ENCODE data around the gene CABP7. TPM values are rescaled to one million over a fixed set of nuclear protein-coding genes. Genes with fewer than 3 reads are reported as not detected.

Gene CABP7
- total and polyA plus RNA-seq, 2 donors (not counting 3 experiments of a cell fraction or from before 2014, with no cell fraction given), result not detected

DNA sequence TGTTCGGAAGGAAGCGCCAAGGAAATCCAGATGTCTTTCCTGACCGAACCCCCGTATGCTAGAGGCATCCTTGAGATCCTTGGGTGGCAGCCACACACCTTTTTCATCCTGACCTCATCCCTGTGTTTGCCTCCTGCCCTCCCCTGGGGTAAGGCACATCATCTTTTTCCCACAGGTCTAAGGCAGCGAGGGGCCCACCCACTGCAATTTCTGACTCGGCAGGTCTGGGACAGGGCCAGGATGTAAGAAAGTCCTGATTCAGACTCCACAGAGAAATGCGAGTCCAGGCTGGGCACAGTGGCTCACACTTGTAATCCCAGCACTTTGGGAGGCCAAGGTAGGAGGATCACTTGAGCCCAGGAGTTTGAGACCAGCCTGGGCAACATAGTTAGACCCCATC, 36.5 kb downstream of the CABP7 start:
- TF ChIP-seq MAX (IDR thresholded peaks at IDR 0.05; ENCODE audit: insufficient read depth, insufficient read length) (no peak), POLR2A (IDR thresholded peaks at IDR 0.05; ENCODE audit: low read depth, low read length) (no peak)
- no peaks in the 10 kb centered on the region for H3K9me3 ChIP-seq (replicated peaks; ENCODE audit: control insufficient read depth, insufficient read depth, low read length)
- no TSS peak for BruUV-seq (replicated peaks)
- no peak overlapping the region for H3K27ac ChIP-seq (ENCODE audit: insufficient read depth, low read depth, low read length)
- H2AFZ ChIP-seq (ENCODE audit: low read depth, low read length), result no peak overlapping the region
- H3K4me2 ChIP-seq (ENCODE audit: insufficient read depth, low read length), result no peak overlapping the region
- intact Hi-C loops (cut with micrococcal nuclease), result no loop called here
- no peaks in the 10 kb centered on the region for H3K79me2 ChIP-seq (ENCODE audit: control insufficient read depth, insufficient read depth, low read length)
- no peaks in the 10 kb centered on the region for H3K27me3 ChIP-seq (ENCODE audit: control insufficient read depth in 2 of 2, insufficient read depth in 2 of 2, low read length in 2 of 2)
- H3K36me3 ChIP-seq (ENCODE audit: control insufficient read depth in 2 of 2, extremely low read depth in 1 of 2, insufficient read depth in 2 of 2, low read length in 2 of 2), result no peaks in the 10 kb centered on the region
- dilution Hi-C loops (cut with MboI; ENCODE audit: extremely low pct_ligation_motif_present, low sequenced_read_pairs), result no loop called here
- no peak overlapping the region for H3K9ac ChIP-seq (replicated peaks; ENCODE audit: extremely low read depth, insufficient read depth, low read length)
- H3K9me1 ChIP-seq (replicated peaks; ENCODE audit: control insufficient read depth, extremely low read depth, insufficient read depth, low read length), result no peaks in the 10 kb centered on the region
- CTCF ChIA-PET, result interaction anchor here (1.7 kb wide), 1 partner anchor 249 kb away, joined by 4 read pairs; no protein-coding TSS in a partner anchor
- H4K20me1 ChIP-seq (replicated peaks; ENCODE audit: control insufficient read depth, extremely low read depth, insufficient read depth, low read length), result no peaks in the 10 kb centered on the region
- H3K4me3 ChIP-seq (replicated peaks in 1 of 3; ENCODE audit: insufficient read depth in 1 of 3, low read depth in 1 of 3, low read length in 3 of 3), result no peak overlapping the region
- no peak for FAIRE-seq
- H3K4me1 ChIP-seq (ENCODE audit: control insufficient read depth, extremely low read depth, insufficient read depth, low read length), result no peaks in the 10 kb centered on the region
- DNase-seq (ENCODE audit: low read depth, low spot score), result no peak
- POLR2A ChIA-PET, result no interaction called here

DNA sequence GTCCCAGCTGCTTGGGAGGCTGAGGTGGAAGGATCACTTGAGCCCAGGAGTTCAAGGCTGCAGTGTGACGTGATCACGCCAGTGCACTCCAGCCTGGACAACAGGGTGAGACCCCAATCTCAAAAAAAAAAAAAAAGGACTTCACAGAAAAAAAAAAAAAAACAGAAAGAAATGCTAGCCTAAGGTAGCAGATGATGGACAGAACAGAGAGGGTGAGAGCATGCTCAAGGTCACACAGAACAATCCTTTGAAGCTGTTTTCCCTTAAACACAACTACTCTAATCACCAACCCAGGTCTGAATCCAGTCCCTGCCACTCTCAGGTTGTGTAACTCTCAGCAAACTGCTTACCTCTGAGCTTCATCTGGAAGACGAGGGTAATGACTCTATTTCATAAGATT, 37.3 kb downstream of the CABP7 start:
- CTCF ChIA-PET, result no interaction called here
- BruUV-seq (replicated peaks), result no TSS peak
- Histone ChIP-seq H4K20me1 (replicated peaks; ENCODE audit: control insufficient read depth, extremely low read depth, insufficient read depth, low read length) (no peaks in the 10 kb centered on the region), H3K4me2 (ENCODE audit: insufficient read depth, low read length) (no peak overlapping the region), H3K9me1 (replicated peaks; ENCODE audit: control insufficient read depth, extremely low read depth, insufficient read depth, low read length) (no peaks in the 10 kb centered on the region), H3K4me3 (replicated peaks in 1 of 3; ENCODE audit: insufficient read depth in 1 of 3, low read depth in 1 of 3, low read length in 3 of 3) (no peak overlapping the region), H3K36me3 (ENCODE audit: control insufficient read depth in 2 of 2, extremely low read depth in 1 of 2, insufficient read depth in 2 of 2, low read length in 2 of 2) (no peaks in the 10 kb centered on the region), H3K79me2 (ENCODE audit: control insufficient read depth, insufficient read depth, low read length) (no peaks in the 10 kb centered on the region), H3K27ac (ENCODE audit: insufficient read depth, low read depth, low read length) (no peak overlapping the region), H3K9me3 (replicated peaks; ENCODE audit: control insufficient read depth, insufficient read depth, low read length) (no peaks in the 10 kb centered on the region), H3K9ac (replicated peaks; ENCODE audit: extremely low read depth, insufficient read depth, low read length) (no peak overlapping the region), H3K4me1 (ENCODE audit: control insufficient read depth, extremely low read depth, insufficient read depth, low read length) (no peaks in the 10 kb centered on the region), H2AFZ (ENCODE audit: low read depth, low read length) (no peak overlapping the region), H3K27me3 (ENCODE audit: control insufficient read depth in 2 of 2, insufficient read depth in 2 of 2, low read length in 2 of 2) (no peaks in the 10 kb centered on the region)
- intact Hi-C loops (cut with micrococcal nuclease), result no loop called here
- POLR2A ChIA-PET, result no interaction called here
- FAIRE-seq (no peak), DNase-seq (ENCODE audit: low read depth, low spot score) (no peak)
- dilution Hi-C loops (cut with MboI; ENCODE audit: extremely low pct_ligation_motif_present, low sequenced_read_pairs), result no loop called here
- no peak for TF ChIP-seq JUN (IDR thresholded peaks at IDR 0.05; ENCODE audit: borderline replicate concordance, insufficient read depth, insufficient read length, low read depth)

All from endothelial cell of umbilical vein (primary cell).